GM23338 (cell line): ENCODE data around the gene GMPPA. TPM values are rescaled to one million over a fixed set of nuclear protein-coding genes. Genes with fewer than 3 reads are reported as not detected.

ENCODE experiments used
- CREB1 ChIP-seq: fragments of 250-450 bp; sonication (Bioruptor Pico); IDR thresholded peaks from 2 replicates; pipeline ENCODE4 v1.5.0; 2020; ENCODE audit warnings: low read depth, mild to moderate bottlenecking, moderate library complexity
- STAT1 ChIP-seq: IDR thresholded peaks from one replicate; pipeline ENCODE4 v1.6.1; 2016; ENCODE audit warnings: antibody characterized with exemption; ENCODE audit not compliant: unreplicated experiment
- ZNF331 ChIP-seq: fragments of 250-450 bp; sonication (Bioruptor Pico); IDR thresholded peaks from 2 replicates; pipeline ENCODE4 v1.5.0; 2020; ENCODE audit warnings: low read depth, mild to moderate bottlenecking, moderate library complexity
- microRNA-seq: library from miRNA; unstranded; fragments of <30 nt; microRNA quantifications from one replicate; pipeline ENCODE4, GENCODE V29; 2017
- polyA plus RNA-seq: library from polyadenylated mRNA; unstranded; fragments of >200 nt; fragmentation: Nextera tagmentation; extraction: Ambion mirVana; gene quantifications from 2 replicates; pipeline ENCODE4 v1.2.1, GENCODE V29; 2016
- small RNA-seq: library from RNA; depleted of rRNA; stranded (forward); fragments of <200 nt; gene quantifications from one replicate; pipeline ENCODE3, GENCODE V24; 2014; ENCODE audit warnings: low replicate concordance
- total RNA-seq: library from RNA; depleted of rRNA; stranded (reverse); fragments of >200 nt; shearing (Covaris generic); gene quantifications from 2 replicates; pipeline ENCODE4 v1.2.3, GENCODE V29; 2014; rRNA removed
- TF ChIP-seq, protein P1 (sequence below): fragments of 250-450 bp; sonication (Bioruptor Pico); IDR thresholded peaks from 2 replicates; pipeline ENCODE4 v1.5.0; 2020; ENCODE audit warnings: mild to moderate bottlenecking, moderate library complexity
- TF ChIP-seq, protein P2 (sequence below): IDR thresholded peaks from 2 replicates; pipeline ENCODE4 v1.6.1; 2016; ENCODE audit warnings: antibody characterized with exemption

The GMPPA gene
- total and polyA plus RNA-seq, 2 experiments from 2014 or later = 27.0 to 33.8 TPM

DNA sequence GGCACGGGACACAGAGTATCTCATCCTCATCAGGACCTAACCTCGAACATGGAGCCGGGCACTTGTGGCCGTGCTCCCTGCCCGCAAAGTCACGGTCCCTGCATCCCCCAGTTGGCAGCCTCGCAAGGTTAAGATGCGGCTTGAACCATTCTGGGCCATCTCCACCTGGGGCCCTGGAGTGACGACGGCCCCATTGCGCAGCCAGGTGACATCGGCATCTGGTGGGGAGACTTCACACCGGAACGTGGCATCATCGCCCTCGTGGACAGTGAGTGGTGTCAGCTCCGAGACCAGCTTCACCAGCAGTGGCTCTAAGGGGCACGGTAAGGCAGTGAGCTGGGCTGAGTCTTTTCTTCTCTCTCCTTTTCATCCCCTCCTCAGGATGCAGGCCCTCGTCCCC is 57.7 kb downstream of the GMPPA start (continued):
- TF ChIP-seq, protein P1, sequence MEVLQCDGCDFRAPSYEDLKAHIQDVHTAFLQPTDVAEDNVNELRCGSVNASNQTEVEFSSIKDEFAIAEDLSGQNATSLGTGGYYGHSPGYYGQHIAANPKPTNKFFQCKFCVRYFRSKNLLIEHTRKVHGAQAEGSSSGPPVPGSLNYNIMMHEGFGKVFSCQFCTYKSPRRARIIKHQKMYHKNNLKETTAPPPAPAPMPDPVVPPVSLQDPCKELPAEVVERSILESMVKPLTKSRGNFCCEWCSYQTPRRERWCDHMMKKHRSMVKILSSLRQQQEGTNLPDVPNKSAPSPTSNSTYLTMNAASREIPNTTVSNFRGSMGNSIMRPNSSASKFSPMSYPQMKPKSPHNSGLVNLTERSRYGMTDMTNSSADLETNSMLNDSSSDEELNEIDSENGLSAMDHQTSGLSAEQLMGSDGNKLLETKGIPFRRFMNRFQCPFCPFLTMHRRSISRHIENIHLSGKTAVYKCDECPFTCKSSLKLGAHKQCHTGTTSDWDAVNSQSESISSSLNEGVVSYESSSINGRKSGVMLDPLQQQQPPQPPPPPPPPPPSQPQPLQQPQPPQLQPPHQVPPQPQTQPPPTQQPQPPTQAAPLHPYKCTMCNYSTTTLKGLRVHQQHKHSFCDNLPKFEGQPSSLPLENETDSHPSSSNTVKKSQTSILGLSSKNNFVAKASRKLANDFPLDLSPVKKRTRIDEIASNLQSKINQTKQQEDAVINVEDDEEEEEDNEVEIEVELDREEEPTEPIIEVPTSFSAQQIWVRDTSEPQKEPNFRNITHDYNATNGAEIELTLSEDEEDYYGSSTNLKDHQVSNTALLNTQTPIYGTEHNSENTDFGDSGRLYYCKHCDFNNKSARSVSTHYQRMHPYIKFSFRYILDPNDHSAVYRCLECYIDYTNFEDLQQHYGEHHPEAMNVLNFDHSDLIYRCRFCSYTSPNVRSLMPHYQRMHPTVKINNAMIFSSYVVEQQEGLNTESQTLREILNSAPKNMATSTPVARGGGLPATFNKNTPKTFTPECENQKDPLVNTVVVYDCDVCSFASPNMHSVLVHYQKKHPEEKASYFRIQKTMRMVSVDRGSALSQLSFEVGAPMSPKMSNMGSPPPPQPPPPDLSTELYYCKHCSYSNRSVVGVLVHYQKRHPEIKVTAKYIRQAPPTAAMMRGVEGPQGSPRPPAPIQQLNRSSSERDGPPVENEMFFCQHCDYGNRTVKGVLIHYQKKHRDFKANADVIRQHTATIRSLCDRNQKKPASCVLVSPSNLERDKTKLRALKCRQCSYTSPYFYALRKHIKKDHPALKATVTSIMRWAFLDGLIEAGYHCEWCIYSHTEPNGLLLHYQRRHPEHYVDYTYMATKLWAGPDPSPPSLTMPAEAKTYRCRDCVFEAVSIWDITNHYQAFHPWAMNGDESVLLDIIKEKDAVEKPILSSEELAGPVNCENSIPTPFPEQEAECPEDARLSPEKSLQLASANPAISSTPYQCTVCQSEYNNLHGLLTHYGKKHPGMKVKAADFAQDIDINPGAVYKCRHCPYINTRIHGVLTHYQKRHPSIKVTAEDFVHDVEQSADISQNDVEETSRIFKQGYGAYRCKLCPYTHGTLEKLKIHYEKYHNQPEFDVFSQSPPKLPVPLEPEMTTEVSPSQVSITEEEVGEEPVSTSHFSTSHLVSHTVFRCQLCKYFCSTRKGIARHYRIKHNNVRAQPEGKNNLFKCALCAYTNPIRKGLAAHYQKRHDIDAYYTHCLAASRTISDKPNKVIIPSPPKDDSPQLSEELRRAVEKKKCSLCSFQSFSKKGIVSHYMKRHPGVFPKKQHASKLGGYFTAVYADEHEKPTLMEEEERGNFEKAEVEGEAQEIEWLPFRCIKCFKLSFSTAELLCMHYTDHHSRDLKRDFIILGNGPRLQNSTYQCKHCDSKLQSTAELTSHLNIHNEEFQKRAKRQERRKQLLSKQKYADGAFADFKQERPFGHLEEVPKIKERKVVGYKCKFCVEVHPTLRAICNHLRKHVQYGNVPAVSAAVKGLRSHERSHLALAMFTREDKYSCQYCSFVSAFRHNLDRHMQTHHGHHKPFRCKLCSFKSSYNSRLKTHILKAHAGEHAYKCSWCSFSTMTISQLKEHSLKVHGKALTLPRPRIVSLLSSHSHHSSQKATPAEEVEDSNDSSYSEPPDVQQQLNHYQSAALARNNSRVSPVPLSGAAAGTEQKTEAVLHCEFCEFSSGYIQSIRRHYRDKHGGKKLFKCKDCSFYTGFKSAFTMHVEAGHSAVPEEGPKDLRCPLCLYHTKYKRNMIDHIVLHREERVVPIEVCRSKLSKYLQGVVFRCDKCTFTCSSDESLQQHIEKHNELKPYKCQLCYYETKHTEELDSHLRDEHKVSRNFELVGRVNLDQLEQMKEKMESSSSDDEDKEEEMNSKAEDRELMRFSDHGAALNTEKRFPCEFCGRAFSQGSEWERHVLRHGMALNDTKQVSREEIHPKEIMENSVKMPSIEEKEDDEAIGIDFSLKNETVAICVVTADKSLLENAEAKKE (CRISPR knock-in tag) = no peak
- TF ChIP-seq STAT1 (no peak), CREB1 (CRISPR knock-in tag) (no peak), ZNF331 (no peak)
- TF ChIP-seq, protein P2, sequence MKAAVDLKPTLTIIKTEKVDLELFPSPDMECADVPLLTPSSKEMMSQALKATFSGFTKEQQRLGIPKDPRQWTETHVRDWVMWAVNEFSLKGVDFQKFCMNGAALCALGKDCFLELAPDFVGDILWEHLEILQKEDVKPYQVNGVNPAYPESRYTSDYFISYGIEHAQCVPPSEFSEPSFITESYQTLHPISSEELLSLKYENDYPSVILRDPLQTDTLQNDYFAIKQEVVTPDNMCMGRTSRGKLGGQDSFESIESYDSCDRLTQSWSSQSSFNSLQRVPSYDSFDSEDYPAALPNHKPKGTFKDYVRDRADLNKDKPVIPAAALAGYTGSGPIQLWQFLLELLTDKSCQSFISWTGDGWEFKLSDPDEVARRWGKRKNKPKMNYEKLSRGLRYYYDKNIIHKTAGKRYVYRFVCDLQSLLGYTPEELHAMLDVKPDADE = no peak

Small RNAs within 50 kb of the gene (microRNA-seq; reads per million reads assigned to microRNA genes)
- gene MIR3132 = 0.89 reads per million

Small RNAs within 50 kb of the gene (small RNA-seq; reads per million reads assigned to genes)
- not detected for gene MIR3132

Other genes with a start within 250 kb of the GMPPA start
- 0.14 TPM in 1 of 2 replicates, not detected in the other for gene TUBA4B, start 245.6 kb upstream of the GMPPA start, total RNA-seq
- gene TUBA4B, start 245.6 kb upstream of the GMPPA start, polyA plus RNA-seq = 0.17 TPM in 1 of 2 replicates, not detected in the other
- gene TUBA4A, start 245.0 kb upstream of the GMPPA start, total RNA-seq = 77.7 and 89.6 TPM in 2 replicates
- gene TUBA4A, start 245.0 kb upstream of the GMPPA start, polyA plus RNA-seq = 43.3 and 44.3 TPM in 2 replicates
- 25.5 and 25.9 TPM in 2 replicates for gene DNAJB2, start 219.5 kb upstream of the GMPPA start, total RNA-seq
- gene DNAJB2, start 219.5 kb upstream of the GMPPA start, polyA plus RNA-seq = 6.4 and 9.0 TPM in 2 replicates
- 18.8 and 22.1 TPM in 2 replicates for gene PTPRN, start 189.5 kb upstream of the GMPPA start, total RNA-seq
- gene PTPRN, start 189.5 kb upstream of the GMPPA start, polyA plus RNA-seq = 4.8 and 5.1 TPM in 2 replicates
- gene RESP18, start 166.1 kb upstream of the GMPPA start, total RNA-seq = not detected in 2 replicates
- gene RESP18, start 166.1 kb upstream of the GMPPA start, polyA plus RNA-seq = not detected in 2 replicates
- gene DNPEP, start 111.0 kb upstream of the GMPPA start, total RNA-seq = 58.8 and 67.9 TPM in 2 replicates
- gene DNPEP, start 111.0 kb upstream of the GMPPA start, polyA plus RNA-seq = 44.9 and 49.2 TPM in 2 replicates
- 2.0 and 6.1 TPM in 2 replicates for gene DES, start 80.5 kb upstream of the GMPPA start, total RNA-seq
- gene DES, start 80.5 kb upstream of the GMPPA start, polyA plus RNA-seq = 1.0 and 1.3 TPM in 2 replicates
- 32.4 and 32.6 TPM in 2 replicates for gene SPEG, start 64.0 kb upstream of the GMPPA start, total RNA-seq
- 12.6 and 12.9 TPM in 2 replicates for gene SPEG, start 64.0 kb upstream of the GMPPA start, polyA plus RNA-seq
- 3.6 TPM in 1 of 2 replicates, not detected in the other for gene ASIC4, start 15.6 kb downstream of the GMPPA start, total RNA-seq
- gene ASIC4, start 15.6 kb downstream of the GMPPA start, polyA plus RNA-seq = 0.13 and 0.40 TPM in 2 replicates
- 232 and 252 TPM in 2 replicates for gene CHPF, start 44.9 kb downstream of the GMPPA start, total RNA-seq
- 34.4 and 36.5 TPM in 2 replicates for gene CHPF, start 44.9 kb downstream of the GMPPA start, polyA plus RNA-seq
- gene TMEM198, start 45.1 kb downstream of the GMPPA start, total RNA-seq = 13.7 and 25.6 TPM in 2 replicates
- gene TMEM198, start 45.1 kb downstream of the GMPPA start, polyA plus RNA-seq = 5.6 TPM in 2 replicates
- 164 and 207 TPM in 2 replicates for gene OBSL1, start 72.6 kb downstream of the GMPPA start, total RNA-seq
- 94.9 and 102 TPM in 2 replicates for gene OBSL1, start 72.6 kb downstream of the GMPPA start, polyA plus RNA-seq
- gene INHA, start 73.4 kb downstream of the GMPPA start, total RNA-seq = 0.31 and 1.6 TPM in 2 replicates
- 0.56 and 1.5 TPM in 2 replicates for gene INHA, start 73.4 kb downstream of the GMPPA start, polyA plus RNA-seq
- gene STK11IP, start 99.0 kb downstream of the GMPPA start, total RNA-seq = 28.1 and 29.3 TPM in 2 replicates
- 14.2 and 16.6 TPM in 2 replicates for gene STK11IP, start 99.0 kb downstream of the GMPPA start, polyA plus RNA-seq
- 5.6 and 6.8 TPM in 2 replicates for gene SLC4A3, start 128.7 kb downstream of the GMPPA start, total RNA-seq
- 3.6 and 3.9 TPM in 2 replicates for gene SLC4A3, start 128.7 kb downstream of the GMPPA start, polyA plus RNA-seq